Endothelial cell of umbilical vein (primary cell): Measurements from ENCODE around the gene ZBTB18. TPM values are rescaled to one million over a fixed set of nuclear protein-coding genes. Genes with fewer than 3 reads are reported as not detected.

Experiments
- BruUV-seq: library from RNA; stranded (reverse); fragments of 400-500 nt; replicated peaks from 2 replicates; lab custom pipeline; 2021; lab: Mats Ljungman, UMichigan
- CTCF ChIA-PET: fragments of 300-600, 350-600 bp; sonication (Branson Sonifier 250); formaldehyde crosslinking; loops from one replicate; lab custom pipeline; 2021; ENCODE audit warnings: antibody characterized with exemption, inconsistent platforms; lab: Charles Lee
- POLR2A ChIA-PET: fragments of 300-600, 350-600 bp; sonication (Branson Sonifier 250); formaldehyde crosslinking; loops from one replicate; lab custom pipeline; 2021; ENCODE audit warnings: antibody characterized with exemption, inconsistent platforms; lab: Charles Lee
- DNase-seq: peaks from one replicate; pipeline ENCODE4 v3.0.0-alpha.2; 2011; ENCODE audit warnings: low read depth, low spot score
- FAIRE-seq: peaks from 2 replicates; lab custom pipeline; 2011; peaks lifted over from hg19 to GRCh38; lab: Jason Lieb, UNC
- H2AFZ ChIP-seq: 2 replicates; pipeline ENCODE4 v1.6.0; 2012; ENCODE audit warnings: low read depth, low read length, control low read depth, inconsistent platforms
- H3K27ac ChIP-seq: 2 replicates; pipeline ENCODE4 v1.5.1; 2011; ENCODE audit warnings: low read depth, mild to moderate bottlenecking, control low read depth, low read length, moderate library complexity; ENCODE audit not compliant: insufficient read depth
- H3K27me3 ChIP-seq, 2 experiments: 2 replicates each; pipeline versions ENCODE4 v1.6.0 to v1.6.1; 2011; ENCODE audit warnings: low read length in 2 of 2, mixed read lengths in 1 of 2; ENCODE audit not compliant: control insufficient read depth in 2 of 2, insufficient read depth in 2 of 2
- H3K36me3 ChIP-seq, 2 experiments: 2 replicates in 1 of 2; 3 replicates in 1 of 2; pipeline ENCODE4 v1.5.1; 2011; ENCODE audit warnings: low read length in 2 of 2, mild to moderate bottlenecking in 1 of 2, moderate library complexity in 1 of 2; ENCODE audit not compliant: control insufficient read depth in 2 of 2, insufficient read depth in 2 of 2; ENCODE audit errors: extremely low read depth in 1 of 2
- H3K4me1 ChIP-seq: 3 replicates; pipeline ENCODE4 v1.5.1; 2011; ENCODE audit warnings: mild to moderate bottlenecking, low read length; ENCODE audit not compliant: control insufficient read depth, insufficient read depth; ENCODE audit errors: extremely low read depth
- H3K4me2 ChIP-seq: 2 replicates; pipeline ENCODE4 v1.6.1; 2011; ENCODE audit warnings: low read length, control low read depth, mixed read lengths; ENCODE audit not compliant: insufficient read depth
- H3K4me3 ChIP-seq, 3 experiments: fragments of 200-600 bp in 1 of 3; sonication (generic), shearing (Covaris generic) in 1 of 3; replicated peaks in 1 of 3; 2 replicates each; pipeline ENCODE4 v1.5.1; 2011 to 2016; ENCODE audit warnings: control low read depth in 3 of 3, low read length in 3 of 3, mild to moderate bottlenecking in 2 of 3, inconsistent platforms in 1 of 3, low read depth in 1 of 3, moderate library complexity in 1 of 3; ENCODE audit not compliant: insufficient read depth in 1 of 3
- H3K79me2 ChIP-seq: 2 replicates; pipeline ENCODE4 v1.6.0; 2012; ENCODE audit warnings: low read length, inconsistent platforms; ENCODE audit not compliant: control insufficient read depth, insufficient read depth
- H3K9ac ChIP-seq: replicated peaks from 2 replicates; pipeline ENCODE3; 2011; ENCODE audit warnings: low read length, control low read depth; ENCODE audit not compliant: insufficient read depth; ENCODE audit errors: extremely low read depth
- H3K9me1 ChIP-seq: replicated peaks from 3 replicates; pipeline ENCODE4 v1.6.0; 2011; ENCODE audit warnings: mild to moderate bottlenecking, low read length; ENCODE audit not compliant: control insufficient read depth, insufficient read depth; ENCODE audit errors: extremely low read depth
- H3K9me3 ChIP-seq: replicated peaks from 2 replicates; pipeline ENCODE4 v1.5.1; 2012; ENCODE audit warnings: low read length, inconsistent platforms; ENCODE audit not compliant: control insufficient read depth, insufficient read depth
- H4K20me1 ChIP-seq: replicated peaks from 2 replicates; pipeline ENCODE3; 2011; ENCODE audit warnings: mild to moderate bottlenecking, low read length; ENCODE audit not compliant: control insufficient read depth, insufficient read depth; ENCODE audit errors: extremely low read depth
- GATA2 ChIP-seq: IDR thresholded peaks from 2 replicates; pipeline ENCODE4 v1.7.0; 2011; ENCODE audit warnings: low read depth, mild to moderate bottlenecking, moderate library complexity, mixed read lengths, low read length; ENCODE audit not compliant: insufficient read length, insufficient read depth
- JUN ChIP-seq: IDR thresholded peaks from 2 replicates; pipeline ENCODE4 v1.6.1; 2011; ENCODE audit warnings: borderline replicate concordance, low read depth; ENCODE audit not compliant: insufficient read length, insufficient read depth
- MAX ChIP-seq: IDR thresholded peaks from 2 replicates; pipeline ENCODE4 v1.6.1; 2011; ENCODE audit not compliant: insufficient read depth, insufficient read length
- MYC ChIP-seq: IDR thresholded peaks from one replicate; pipeline ENCODE4 v1.6.1; 2011; ENCODE audit warnings: mild to moderate bottlenecking, low read depth, low read length
- POLR2A ChIP-seq: IDR thresholded peaks from 2 replicates; pipeline ENCODE4 v1.6.1; 2012; ENCODE audit warnings: low read depth, mild to moderate bottlenecking, control low read depth, low read length
- dilution Hi-C: fragments of 300-500 bp; cut with MboI; formaldehyde crosslinking; loops from one replicate; pipeline ENCODE4 v1.15.0; 2019; ENCODE audit warnings: low sequenced_read_pairs; ENCODE audit not compliant: extremely low pct_ligation_motif_present
- intact Hi-C: fragments of 100-400 bp; cut with micrococcal nuclease; formaldehyde crosslinking; loops from one replicate; pipeline ENCODE4 v1.10.0; 2022
- polyA plus RNA-seq, 4 experiments: library from polyadenylated mRNA; depleted of rRNA in 3 of 4; stranded (reverse) in 3 of 4; unstranded in 1 of 4; fragments of >200 nt; gene quantifications; 2 replicates each; pipeline versions ENCODE4 v1.2.1 to v1.2.3, GENCODE V29; 2011 to 2012; ENCODE audit warnings: missing spikeins in 1 of 4
- total RNA-seq: library from RNA; stranded (reverse); gene quantifications from 2 replicates; pipeline ENCODE4 v1.2.3, GENCODE V29; 2021
- TF ChIP-seq, protein P1 (sequence below), 2 donors: IDR thresholded peaks; 1 replicate in 1 of 2; 2 replicates in 1 of 2; pipeline ENCODE4 v1.5.1; 2011; ENCODE audit warnings: low read length in 2 of 2, mild to moderate bottlenecking in 2 of 2, moderate library complexity in 2 of 2, control low read depth in 1 of 2, inconsistent platforms in 1 of 2, low read depth in 1 of 2; ENCODE audit not compliant: insufficient read depth in 1 of 2; ENCODE audit errors: extremely low read depth in 1 of 2

Gene ZBTB18
- total and polyA plus RNA-seq, 2 donors (not counting 3 experiments of a cell fraction or from before 2014, with no cell fraction given): 15.5 to 21.1 TPM

- H3K4me3 ChIP-seq: no peak overlapping the region
- no peak overlapping the region for H3K9ac ChIP-seq
- no peak overlapping the region for H3K4me2 ChIP-seq
- H3K27ac ChIP-seq: no peak overlapping the region
- FAIRE-seq (no peak), DNase-seq (no peak)
- CTCF ChIA-PET: no interaction called here
- no peaks in the 10 kb centered on the region for H3K9me3 ChIP-seq
- H4K20me1 ChIP-seq: no peaks in the 10 kb centered on the region
- dilution Hi-C loops (no loop called here), intact Hi-C loops (no loop called here)
- H3K36me3 ChIP-seq: no peaks in the 10 kb centered on the region
- no peaks in the 10 kb centered on the region for H3K4me1 ChIP-seq
- no peak overlapping the region for H2AFZ ChIP-seq
- H3K9me1 ChIP-seq: no peaks in the 10 kb centered on the region
- BruUV-seq: no TSS peak
- TF ChIP-seq MAX (no peak), MYC (no peak), POLR2A (no peak)
- TF ChIP-seq, protein P1, sequence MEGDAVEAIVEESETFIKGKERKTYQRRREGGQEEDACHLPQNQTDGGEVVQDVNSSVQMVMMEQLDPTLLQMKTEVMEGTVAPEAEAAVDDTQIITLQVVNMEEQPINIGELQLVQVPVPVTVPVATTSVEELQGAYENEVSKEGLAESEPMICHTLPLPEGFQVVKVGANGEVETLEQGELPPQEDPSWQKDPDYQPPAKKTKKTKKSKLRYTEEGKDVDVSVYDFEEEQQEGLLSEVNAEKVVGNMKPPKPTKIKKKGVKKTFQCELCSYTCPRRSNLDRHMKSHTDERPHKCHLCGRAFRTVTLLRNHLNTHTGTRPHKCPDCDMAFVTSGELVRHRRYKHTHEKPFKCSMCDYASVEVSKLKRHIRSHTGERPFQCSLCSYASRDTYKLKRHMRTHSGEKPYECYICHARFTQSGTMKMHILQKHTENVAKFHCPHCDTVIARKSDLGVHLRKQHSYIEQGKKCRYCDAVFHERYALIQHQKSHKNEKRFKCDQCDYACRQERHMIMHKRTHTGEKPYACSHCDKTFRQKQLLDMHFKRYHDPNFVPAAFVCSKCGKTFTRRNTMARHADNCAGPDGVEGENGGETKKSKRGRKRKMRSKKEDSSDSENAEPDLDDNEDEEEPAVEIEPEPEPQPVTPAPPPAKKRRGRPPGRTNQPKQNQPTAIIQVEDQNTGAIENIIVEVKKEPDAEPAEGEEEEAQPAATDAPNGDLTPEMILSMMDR (IDR thresholded peaks at IDR 0.05; ENCODE audit: extremely low read depth in 1 of 2, insufficient read depth in 1 of 2, low read depth in 1 of 2, low read length in 2 of 2): no peak
- H3K79me2 ChIP-seq: no peaks in the 10 kb centered on the region
- POLR2A ChIA-PET: no interaction called here
- no peaks in the 10 kb centered on the region for H3K27me3 ChIP-seq
Observed at GRCh38 chr1:244069326-244069898, 18.3 kb downstream of the ZBTB18 start.

- FAIRE-seq (no peak), DNase-seq (no peak)
- Histone ChIP-seq H3K4me1 (no peaks in the 10 kb centered on the region), H3K36me3 (no peaks in the 10 kb centered on the region), H3K9ac (no peak overlapping the region), H4K20me1 (no peaks in the 10 kb centered on the region), H3K4me3 (no peak overlapping the region), H3K27ac (no peak overlapping the region), H3K4me2 (no peak overlapping the region), H3K27me3 (no peaks in the 10 kb centered on the region), H3K79me2 (no peaks in the 10 kb centered on the region), H2AFZ (no peak overlapping the region), H3K9me1 (no peaks in the 10 kb centered on the region), H3K9me3 (no peaks in the 10 kb centered on the region)
- dilution Hi-C loops (no loop called here), intact Hi-C loops (no loop called here)
- TF ChIP-seq, protein P1 (IDR thresholded peaks at IDR 0.05; ENCODE audit: extremely low read depth in 1 of 2, insufficient read depth in 1 of 2, low read depth in 1 of 2, low read length in 2 of 2): no peak
- no peak for TF ChIP-seq GATA2
- TF ChIP-seq JUN: no peak
- no peak for TF ChIP-seq MAX
- TF ChIP-seq POLR2A: no peak
- CTCF ChIA-PET: interaction anchor here (1.2 to 1.4 kb wide), 2 partner anchors 9 to 16 kb away, joined by 3 read pairs; no protein-coding TSS in a partner anchor
- POLR2A ChIA-PET: no interaction called here
- no TSS peak for BruUV-seq
Observed at GRCh38 chr1:244074559-244075171, 23.6 kb downstream of the ZBTB18 start.
